Jurkat, Clone E6-1 (cell line): ENCODE results near the gene RCL1. TPM values are rescaled to one million over a fixed set of nuclear protein-coding genes. Genes with fewer than 3 reads are reported as not detected.
A peak's percentile ranks its signal among the peaks of the same experiment; 100 is the strongest.
"Not testable (repeated sequence)": the region's sequence is repeated elsewhere in the genome, so short reads cannot be mapped to it uniquely, and the experiment has no call there.

Experiments
- DNase-seq: peaks from one replicate; pipeline ENCODE4 v3.0.0-alpha.2; 2011; ENCODE audit warnings: low read depth, low spot score
- H3K4me3 ChIP-seq: 2 replicates; pipeline ENCODE4 v1.5.1; 2011; ENCODE audit warnings: mild to moderate bottlenecking, low read length, control low read depth, moderate library complexity
- polyA plus RNA-seq: library from polyadenylated mRNA; unstranded; fragments of >200 nt; gene quantifications from one replicate; pipeline ENCODE4 v1.2.1, GENCODE V29; 2012; ENCODE audit warnings: missing spikeins; ENCODE audit not compliant: insufficient read length, insufficient read depth

Gene RCL1
- 28.9 TPM for polyA plus RNA-seq

DNA sequence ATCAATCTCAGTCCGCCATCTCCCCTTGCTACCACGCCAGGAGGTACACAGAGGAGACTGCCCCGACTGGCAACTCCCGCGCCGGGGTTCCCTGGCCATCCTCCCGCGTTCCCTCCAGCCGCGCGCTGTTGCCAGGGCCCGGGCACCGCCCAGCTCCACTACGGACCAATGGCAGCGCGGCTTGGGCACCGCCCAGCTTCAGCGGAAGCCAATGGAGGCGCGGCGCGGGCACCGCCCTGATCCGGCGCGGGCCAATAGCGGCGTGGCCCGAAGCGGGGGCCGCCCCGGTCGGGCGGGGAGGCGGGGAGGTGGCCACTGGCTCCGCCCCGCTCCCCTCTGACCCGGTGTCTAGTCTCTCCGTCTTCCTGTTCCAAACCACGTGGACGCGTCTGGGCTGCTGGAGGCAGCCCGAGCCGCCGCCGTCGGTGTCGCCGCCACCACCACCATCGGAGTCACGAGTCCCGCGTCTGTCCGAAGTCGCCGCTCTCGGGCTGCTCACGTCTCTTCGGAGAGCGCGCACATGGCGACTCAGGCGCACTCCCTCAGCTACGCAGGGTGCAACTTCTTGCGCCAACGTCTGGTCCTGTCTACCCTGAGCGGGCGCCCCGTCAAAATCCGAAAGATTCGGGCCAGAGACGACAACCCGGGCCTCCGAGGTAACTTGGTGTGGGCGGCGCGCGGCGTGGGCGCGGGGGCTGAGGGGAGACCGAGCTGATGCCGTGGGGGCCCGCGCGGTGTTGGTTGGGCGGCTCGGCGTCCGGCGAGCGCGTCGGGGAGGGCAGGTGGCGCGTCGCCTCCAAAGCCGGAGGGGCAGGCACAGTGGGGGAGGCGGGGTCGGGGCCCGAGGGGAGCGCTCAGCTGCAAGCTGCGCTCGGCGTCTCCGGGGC is at the start of gene RCL1:
Gene RCL1 (plus strand): TSS at position 373 of the 887 bp plus-strand sequence. CDS start 148 bp downstream, at position 521.
- peak within 1 kb of the TSS; percentile 83 for H3K4me3 ChIP-seq
- peak; percentile 89 for DNase-seq

- DNase-seq, result no peak
- no peak overlapping the region for H3K4me3 ChIP-seq
Measured at GRCh38 chr9:4743131-4743875, 49.4 kb upstream of the RCL1 start.

GRCh38 chr9:4746278-4747030 is 46.3 kb upstream of the RCL1 start:
- DNase-seq, result no peak
- no peak overlapping the region for H3K4me3 ChIP-seq

DNA sequence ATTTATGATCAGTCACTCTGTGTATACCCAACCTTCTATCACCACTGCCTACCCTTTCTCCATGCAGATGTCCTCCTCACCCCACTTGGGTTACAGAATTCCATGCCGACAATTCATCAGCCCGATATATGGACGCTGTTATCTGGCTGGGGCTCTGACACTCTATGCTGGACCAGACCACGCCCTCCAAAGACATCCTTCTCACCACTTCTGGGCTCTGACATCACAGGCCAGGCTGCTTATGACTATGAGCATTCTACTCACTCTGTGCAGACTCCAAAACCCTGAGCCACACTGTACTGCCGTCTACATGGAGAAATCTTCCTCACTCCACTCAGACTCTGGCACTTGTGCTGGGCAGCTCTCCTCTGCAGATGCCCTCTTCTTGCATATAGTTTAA is 44.1 kb upstream of the RCL1 start:
- no peak overlapping the region for H3K4me3 ChIP-seq
- DNase-seq, result no peak

DNA sequence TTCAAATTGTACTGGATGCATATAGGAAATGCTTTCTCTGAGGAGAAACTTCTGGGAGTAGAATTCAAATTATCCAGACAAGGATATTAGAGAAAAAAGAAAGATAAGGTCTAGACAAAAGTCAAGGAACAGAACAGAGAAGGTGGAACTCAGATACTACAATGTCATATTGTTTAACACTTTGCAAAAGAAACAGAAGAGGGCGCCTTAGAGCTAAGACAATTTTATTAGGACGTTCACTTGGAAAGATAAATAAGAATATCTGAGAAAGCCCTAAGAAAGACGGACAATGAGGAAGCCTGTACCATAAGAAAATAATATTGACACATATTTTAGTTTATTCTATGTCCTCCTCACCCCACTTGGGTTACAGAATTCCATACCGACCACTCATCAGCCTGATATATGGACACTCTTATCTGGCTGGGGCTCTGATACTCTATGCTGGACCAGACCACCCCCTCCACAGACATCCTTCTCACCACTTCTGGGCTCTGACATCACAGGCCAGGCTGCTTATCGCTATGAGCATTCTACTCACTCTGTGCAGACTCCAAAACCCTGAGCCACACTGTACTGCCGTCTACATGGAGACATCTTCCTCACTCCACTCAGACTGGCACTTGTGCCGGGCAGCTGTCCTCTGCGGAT is 42.6 kb upstream of the RCL1 start:
- no peak overlapping the region for H3K4me3 ChIP-seq
- DNase-seq, result no peak

DNA sequence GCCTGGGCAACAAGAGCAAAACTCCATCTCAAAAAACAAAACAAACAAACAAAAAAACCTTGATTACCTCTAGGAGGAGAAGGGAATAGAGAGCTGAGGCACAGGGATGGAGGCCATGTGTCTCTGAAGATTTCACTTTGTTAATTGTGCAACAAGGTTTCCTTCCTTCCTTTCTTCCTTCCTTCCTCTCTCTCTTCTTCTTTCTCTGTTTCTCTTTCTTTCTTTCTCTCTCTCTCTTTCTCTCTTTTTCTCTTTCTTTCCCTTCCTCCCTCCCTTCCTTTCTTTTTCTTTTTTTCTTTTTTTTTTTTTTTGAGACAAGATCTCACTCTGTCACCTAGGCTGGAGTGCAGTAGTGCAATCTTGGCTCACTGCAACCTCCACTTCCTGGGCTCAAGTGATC is 38.2 kb upstream of the RCL1 start:
- not testable (repeated sequence) for DNase-seq, H3K4me3 ChIP-seq

DNA sequence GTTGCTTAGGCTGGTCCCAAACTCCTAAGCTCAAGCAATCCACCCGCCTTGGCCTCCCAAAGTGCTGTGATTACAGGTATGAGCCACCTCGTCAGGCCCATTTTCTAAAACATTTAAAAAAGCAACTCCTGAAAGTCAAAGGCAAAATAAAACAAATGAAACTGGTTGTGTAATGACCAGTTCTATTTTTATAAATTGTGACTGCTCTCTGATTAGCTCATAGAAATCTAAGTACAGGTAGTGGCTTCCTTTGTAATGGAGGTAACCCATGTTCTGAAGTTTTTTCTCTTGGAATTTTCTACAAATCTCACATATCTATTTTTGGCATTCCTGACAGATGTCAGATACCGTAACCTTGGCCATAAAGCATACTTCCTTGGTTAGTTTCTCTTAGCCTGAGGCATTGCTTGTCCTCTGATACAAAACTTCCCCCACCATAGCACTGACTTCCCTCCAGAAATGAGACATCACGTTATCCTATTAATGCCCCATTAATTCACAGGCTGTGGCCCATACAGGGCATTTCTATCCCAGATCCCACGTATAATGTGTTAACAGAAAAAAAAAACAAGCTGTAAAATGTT is 37.6 kb upstream of the RCL1 start:
- no peak overlapping the region for H3K4me3 ChIP-seq
- no peak for DNase-seq

GRCh38 chr9:4756420-4756819 is 36.3 kb upstream of the RCL1 start:
- DNase-seq, result no peak
- H3K4me3 ChIP-seq, result no peak overlapping the region

- DNase-seq, result no peak
- no peak overlapping the region for H3K4me3 ChIP-seq
Measured at GRCh38 chr9:4760122-4760521, 32.6 kb upstream of the RCL1 start.

DNA sequence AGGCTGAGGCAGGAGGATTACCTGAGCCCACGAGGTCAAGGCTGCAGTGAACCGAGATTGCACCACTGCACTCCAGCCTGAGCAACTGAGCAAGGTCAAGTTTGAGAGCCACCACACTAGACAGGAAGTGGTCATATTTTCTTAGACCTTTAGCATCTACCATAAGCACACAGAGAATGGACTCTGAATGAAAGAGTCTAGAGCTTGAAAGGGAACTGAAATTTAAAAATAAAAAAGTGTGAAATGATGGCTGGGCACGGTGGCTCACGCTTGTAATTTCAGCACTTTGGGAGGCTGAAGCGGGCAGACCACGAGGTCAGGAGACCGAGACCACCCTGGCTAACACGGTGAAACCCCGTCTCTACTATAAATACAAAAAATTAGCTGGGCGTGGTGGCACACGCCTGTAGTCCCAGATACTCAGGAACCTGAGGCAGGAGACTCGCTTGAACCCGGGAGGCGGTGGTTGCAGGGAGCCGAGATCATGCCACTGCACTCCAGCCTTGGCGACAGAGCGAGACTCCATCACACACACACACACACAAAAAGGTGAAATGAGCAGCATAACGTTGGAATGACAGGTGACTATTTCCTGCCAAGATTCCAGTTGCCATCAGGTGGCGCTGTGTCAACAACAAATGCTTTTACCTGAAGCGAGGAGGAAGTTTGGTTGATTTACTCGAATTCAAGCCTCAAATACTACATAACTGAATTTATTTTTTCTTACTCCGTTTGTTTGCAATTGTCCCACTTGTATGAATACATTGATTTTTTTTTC is 30.4 kb upstream of the RCL1 start:
- no peak overlapping the region for H3K4me3 ChIP-seq
- peak; percentile 77 for DNase-seq

DNA sequence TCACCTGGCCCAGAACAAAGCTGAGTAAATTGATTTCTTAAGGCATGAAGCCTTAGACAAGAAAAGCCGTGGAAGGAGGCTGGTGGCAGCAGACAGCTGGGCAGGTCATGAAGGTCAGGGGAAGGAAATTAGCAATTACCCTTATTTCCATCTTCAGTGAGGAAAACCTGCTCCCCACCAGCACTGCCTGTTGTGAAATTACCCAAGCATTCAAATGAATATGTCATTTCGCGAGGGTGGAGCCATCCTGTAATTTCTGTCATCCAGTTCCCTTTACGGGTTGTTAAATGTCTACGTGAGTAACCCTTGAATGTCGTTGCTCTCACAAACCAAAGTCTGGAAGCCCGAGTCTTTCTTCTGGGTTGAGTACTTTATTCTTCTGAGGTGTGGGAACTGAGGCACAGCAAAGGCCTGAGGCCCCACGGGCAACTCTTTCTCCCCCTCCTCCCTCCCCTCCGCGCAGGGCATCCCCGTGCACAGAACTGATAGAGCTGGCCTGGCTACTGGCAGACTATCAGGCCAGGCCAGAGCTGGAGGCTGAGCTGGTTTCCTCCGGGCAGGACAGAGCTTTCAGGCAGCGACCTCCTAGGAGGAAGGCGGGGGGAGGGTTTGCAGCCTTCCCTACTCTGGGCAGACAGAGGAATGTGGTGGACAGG is 29.7 kb upstream of the RCL1 start:
- no peak overlapping the region for H3K4me3 ChIP-seq
- no peak for DNase-seq

DNA sequence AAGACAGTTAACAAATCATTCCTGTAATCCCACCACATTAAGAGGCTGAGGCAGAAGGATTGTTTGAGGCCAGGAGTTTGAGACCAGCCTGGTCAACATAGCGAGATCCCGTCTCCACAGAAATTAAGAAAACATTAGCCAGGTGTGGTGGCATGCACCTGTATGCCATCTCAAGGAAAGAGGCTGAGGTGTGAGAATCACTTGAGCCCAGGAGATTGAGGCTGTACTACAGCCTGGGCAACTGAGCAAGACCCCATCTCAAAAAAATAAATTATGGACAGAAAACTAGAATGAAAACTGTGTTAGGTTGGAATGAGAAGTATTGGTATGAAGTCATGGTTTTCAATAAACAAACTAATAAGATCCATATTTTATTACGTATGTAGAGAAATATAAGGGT is 28.7 kb upstream of the RCL1 start:
- no peak overlapping the region for H3K4me3 ChIP-seq
- no peak for DNase-seq

DNA sequence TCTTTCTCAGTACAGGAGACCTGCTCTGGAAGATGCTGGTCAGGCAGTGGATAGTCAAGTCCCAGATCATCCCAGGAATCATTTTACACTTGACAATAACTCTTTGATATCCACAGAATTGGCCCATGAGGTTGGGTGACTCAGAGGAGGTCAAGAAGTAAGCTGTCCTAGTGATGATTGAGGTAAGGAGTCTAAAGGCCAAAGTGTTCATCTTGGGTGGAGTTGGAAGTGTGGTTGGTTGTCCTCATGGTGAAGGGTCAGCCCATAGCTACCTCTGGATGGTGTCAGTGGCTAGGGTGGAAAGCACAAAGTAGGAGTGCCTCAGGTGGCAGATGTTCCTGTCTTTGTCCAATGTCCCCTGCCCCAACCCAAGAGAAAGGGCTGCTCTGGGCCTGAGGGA is 24.1 kb upstream of the RCL1 start:
- no peak overlapping the region for H3K4me3 ChIP-seq

DNA sequence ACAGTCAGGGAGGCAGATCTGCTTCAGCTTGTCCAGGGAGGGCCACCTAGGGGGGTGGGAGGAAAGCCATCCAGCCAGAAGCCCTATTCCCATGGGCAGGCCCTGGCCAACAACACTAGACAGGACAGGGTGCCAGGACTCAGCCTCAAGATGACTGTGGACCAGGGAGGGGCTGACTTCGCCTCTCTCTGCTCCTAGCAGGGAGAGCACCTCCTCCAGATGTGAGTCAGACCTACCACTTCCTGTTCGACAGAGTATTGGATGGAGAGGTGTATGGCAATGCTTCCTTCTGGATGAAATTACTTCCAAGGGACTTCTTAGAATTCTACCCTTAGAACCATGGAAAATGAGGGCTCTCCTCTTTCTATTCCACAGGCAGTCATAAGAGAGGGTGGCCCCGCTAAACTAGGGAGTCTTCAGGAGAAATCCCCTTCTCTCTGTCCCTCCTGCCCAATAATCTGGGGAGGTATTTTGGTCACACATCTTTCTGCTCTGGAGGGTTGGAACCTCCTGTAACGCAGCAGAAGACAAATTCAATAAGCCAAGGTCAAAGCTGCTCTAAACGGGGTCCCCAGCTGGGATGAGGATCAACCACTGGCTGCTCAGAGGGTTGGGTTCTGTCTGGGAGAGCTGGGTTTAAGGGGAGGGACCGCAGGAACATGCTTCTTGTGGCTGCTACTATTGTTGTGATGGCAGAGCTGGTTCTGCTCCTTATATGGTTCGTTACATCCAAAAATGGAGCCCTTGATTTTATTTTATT is 23.2 kb upstream of the RCL1 start:
- H3K4me3 ChIP-seq, result no peak overlapping the region
- DNase-seq, result no peak

More for the DNA sequence above, 24.1 kb upstream of the RCL1 start:
- DNase-seq, result no peak

- H3K4me3 ChIP-seq, result no peak overlapping the region
- no peak for DNase-seq
Measured at GRCh38 chr9:4771788-4772187, 21.0 kb upstream of the RCL1 start.

- no peak overlapping the region for H3K4me3 ChIP-seq
- no peak for DNase-seq
Measured at GRCh38 chr9:4774209-4774608, 18.5 kb upstream of the RCL1 start.

DNA sequence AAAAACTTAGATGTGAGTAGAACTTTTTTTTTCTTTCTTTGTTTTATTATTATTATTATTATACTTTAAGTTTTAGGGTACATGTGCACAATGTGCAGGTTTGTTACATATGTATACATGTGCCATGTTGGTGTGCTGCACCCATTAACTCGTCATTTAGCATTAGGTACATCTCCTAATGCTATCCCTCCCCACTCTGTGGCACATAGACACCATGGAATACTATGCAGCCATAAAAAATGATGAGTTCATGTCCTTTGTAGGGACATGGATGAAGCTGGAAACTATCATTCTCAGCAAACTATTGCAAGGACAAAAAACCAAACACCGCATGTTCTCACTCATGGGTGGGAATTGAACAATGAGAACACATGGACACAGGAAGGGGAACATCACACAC is 17.8 kb upstream of the RCL1 start:
- DNase-seq, H3K4me3 ChIP-seq: not testable (repeated sequence)
